HCT116 (cell line): ENCODE results near the gene PRSS16. TPM values are rescaled to one million over a fixed set of nuclear protein-coding genes. Genes with fewer than 3 reads are reported as not detected.

Experiments
- ATAC-seq: fragments of 200-7000 bp; cut with Tn5 transposase; 2 replicates; pipeline ENCODE4 v1.9.1; 2020; ENCODE audit warnings: mild to moderate bottlenecking, moderate library complexity
- BruUV-seq: library from RNA; stranded (reverse); fragments of 400-500 nt; replicated peaks from 2 replicates; lab custom pipeline; 2021; lab: Mats Ljungman, UMichigan
- CTCF ChIA-PET: fragments of 300-600 bp; sonication (Branson Sonifier 250); formaldehyde crosslinking; loops from one replicate; lab custom pipeline; 2021; ENCODE audit warnings: antibody characterized with exemption; lab: Charles Lee
- POLR2A ChIA-PET: fragments of 300-600, 350-600 bp; sonication (Branson Sonifier 250); formaldehyde crosslinking; loops from one replicate; lab custom pipeline; 2021; ENCODE audit warnings: antibody characterized with exemption; lab: Charles Lee
- RAD21 ChIA-PET, 2 experiments: fragments of 300-600 bp; sonication (Branson Sonifier 250); formaldehyde crosslinking; loops; one replicate each; lab custom pipeline; 2023; ENCODE audit warnings: low total read pairs in 2 of 2; ENCODE audit not compliant: uncharacterized antibody in 2 of 2, unreplicated experiment in 2 of 2, low non-redundant PET in 1 of 2; lab: Charles Lee
- DNase-seq: peaks from one replicate; pipeline ENCODE4 v3.0.0-alpha.2; 2010; ENCODE audit warnings: low read depth, low spot score
- H2AFZ ChIP-seq: fragments of 200-600 bp; shearing (Covaris generic), sonication (generic); 2 replicates; pipeline ENCODE4 v1.6.1; 2017; ENCODE audit warnings: low read depth, mixed run types, mixed read lengths, antibody characterized with exemption, low read length; ENCODE audit not compliant: poor library complexity, severe bottlenecking
- H3K27ac ChIP-seq: 2 replicates; pipeline ENCODE4 v1.5.1; 2012; ENCODE audit warnings: low read depth, low read length
- H3K27me3 ChIP-seq: fragments of 200-600 bp; sonication (generic); 2 replicates; pipeline ENCODE4 v1.6.1; 2016; ENCODE audit warnings: mixed run types, low read length, mixed read lengths; ENCODE audit not compliant: insufficient read depth
- H3K36me3 ChIP-seq, 2 experiments: fragments of 200-500 bp in 1 of 2; fragments of 200-600 bp in 1 of 2; sonication (Bioruptor generic) in 1 of 2; sonication (generic) in 1 of 2; 2 replicates each; pipeline versions ENCODE4 v1.5.1 to v1.6.1; 2014 to 2016; ENCODE audit warnings: low read length in 2 of 2, inconsistent platforms in 1 of 2, mixed read lengths in 1 of 2, mixed run types in 1 of 2; ENCODE audit not compliant: insufficient read depth in 2 of 2, control insufficient read depth in 1 of 2
- H3K4me1 ChIP-seq, 2 experiments: fragments of 200-600 bp in 1 of 2; sonication (generic) in 1 of 2; 2 replicates each; pipeline versions ENCODE4 v1.5.1 to v1.6.1; 2012 to 2017; ENCODE audit warnings: low read length in 2 of 2, inconsistent platforms in 1 of 2, mild to moderate bottlenecking in 1 of 2, mixed read lengths in 1 of 2, mixed run types in 1 of 2, moderate library complexity in 1 of 2; ENCODE audit not compliant: insufficient read depth in 2 of 2, control insufficient read depth in 1 of 2
- H3K4me2 ChIP-seq: fragments of 200-600 bp; sonication (generic); 2 replicates; pipeline ENCODE4 v1.6.1; 2017; ENCODE audit warnings: mixed run types, low read length, mixed read lengths
- H3K4me3 ChIP-seq, 2 experiments: fragments of 200-600 bp in 1 of 2; sonication (generic) in 1 of 2; replicated peaks in 1 of 2; 2 replicates each; pipeline ENCODE4 v1.5.1; 2011 to 2016; ENCODE audit warnings: low read length in 2 of 2, control low read depth in 1 of 2, low read depth in 1 of 2, mild to moderate bottlenecking in 1 of 2, mixed read lengths in 1 of 2, mixed run types in 1 of 2
- H3K79me2 ChIP-seq: fragments of 200-600 bp; sonication (generic); 2 replicates; pipeline ENCODE4 v1.6.1; 2017; ENCODE audit warnings: mild to moderate bottlenecking, mixed run types, low read length, moderate library complexity, mixed read lengths; ENCODE audit not compliant: insufficient read depth
- H3K9ac ChIP-seq: fragments of 200-600 bp; sonication (generic); 2 replicates; pipeline ENCODE4 v1.6.1; 2016; ENCODE audit warnings: low read length, mixed read lengths
- H3K9me2 ChIP-seq: fragments of 200-600 bp; sonication (generic), shearing (Covaris generic); 2 replicates; pipeline ENCODE4 v1.6.1; 2017; ENCODE audit warnings: mixed run types, mild to moderate bottlenecking, moderate library complexity; ENCODE audit not compliant: insufficient read depth
- H3K9me3 ChIP-seq, 2 experiments: fragments of 200-500 bp in 1 of 2; fragments of 200-600 bp in 1 of 2; sonication (Bioruptor generic) in 1 of 2; sonication (generic) in 1 of 2; 2 replicates each; pipeline ENCODE4 v1.6.1; 2014 to 2017; ENCODE audit warnings: low read length in 2 of 2, mixed read lengths in 2 of 2, inconsistent platforms in 1 of 2, low read depth in 1 of 2, mild to moderate bottlenecking in 1 of 2, mixed run types in 1 of 2, moderate library complexity in 1 of 2; ENCODE audit not compliant: control insufficient read depth in 1 of 2, insufficient read depth in 1 of 2
- H4K20me1 ChIP-seq: fragments of 200-600 bp; sonication (generic), shearing (Covaris generic); 2 replicates; pipeline ENCODE4 v1.6.1; 2017; ENCODE audit warnings: mixed run types, mild to moderate bottlenecking, moderate library complexity; ENCODE audit not compliant: insufficient read depth
- ATF3 ChIP-seq: IDR thresholded peaks from 2 replicates; pipeline ENCODE4 v1.6.1; 2012
- CBX3 ChIP-seq: IDR thresholded peaks from 2 replicates; pipeline ENCODE4 v1.6.1; 2012; ENCODE audit warnings: low read depth
- CEBPB ChIP-seq: IDR thresholded peaks from 2 replicates; pipeline ENCODE4 v1.6.1; 2012; ENCODE audit warnings: low read depth
- EGR1 ChIP-seq: IDR thresholded peaks from 2 replicates; pipeline ENCODE4 v1.6.1; 2012; ENCODE audit warnings: low read depth
- ELF1 ChIP-seq: IDR thresholded peaks from 2 replicates; pipeline ENCODE4 v1.6.1; 2012; ENCODE audit warnings: low read depth, borderline replicate concordance
- EZH2 ChIP-seq: fragments of 200-600 bp; sonication (generic); IDR thresholded peaks from 2 replicates; pipeline ENCODE4 v1.6.1; 2017; ENCODE audit warnings: antibody characterized with exemption, mixed run types
- EZH2phosphoT487 ChIP-seq: fragments of 200-600 bp; IDR thresholded peaks from 2 replicates; pipeline ENCODE4 v1.6.1; 2018; ENCODE audit warnings: antibody characterized with exemption, borderline replicate concordance
- FOSL1 ChIP-seq: IDR thresholded peaks from 2 replicates; pipeline ENCODE4 v1.6.1; 2012; ENCODE audit warnings: low read depth
- JUND ChIP-seq: IDR thresholded peaks from 2 replicates; pipeline ENCODE4 v1.6.1; 2012
- MAX ChIP-seq: IDR thresholded peaks from 2 replicates; pipeline ENCODE4 v1.6.1; 2012
- RAD21 ChIP-seq: IDR thresholded peaks from 2 replicates; pipeline ENCODE4 v1.6.1; 2012; ENCODE audit warnings: low read depth, mild to moderate bottlenecking
- SIN3A ChIP-seq: IDR thresholded peaks from 2 replicates; pipeline ENCODE4 v1.6.1; 2012; ENCODE audit warnings: low read depth
- SP1 ChIP-seq: IDR thresholded peaks from 2 replicates; pipeline ENCODE4 v1.6.1; 2012; ENCODE audit warnings: low read depth
- SRF ChIP-seq: IDR thresholded peaks from 2 replicates; pipeline ENCODE4 v1.6.1; 2012; ENCODE audit warnings: low read depth
- TCF7L2 ChIP-seq: IDR thresholded peaks from 2 replicates; pipeline ENCODE4 v1.7.0; 2011; ENCODE audit warnings: borderline replicate concordance, inconsistent platforms; ENCODE audit not compliant: insufficient read depth, insufficient read length; ENCODE audit errors: extremely low read depth
- YY1 ChIP-seq: IDR thresholded peaks from 2 replicates; pipeline ENCODE4 v1.6.1; 2011; ENCODE audit warnings: low read length, low read depth, moderate library complexity, mild to moderate bottlenecking; ENCODE audit not compliant: insufficient replicate concordance; ENCODE audit errors: extremely low read depth
- ZFX ChIP-seq: fragments of 450-650 bp; IDR thresholded peaks from 2 replicates; pipeline ENCODE4 v1.6.1; 2017
- ZNF274 ChIP-seq: fragments of 200-500 bp; sonication (Bioruptor generic); IDR thresholded peaks from 2 replicates; pipeline ENCODE4 v1.6.1; 2014; ENCODE audit warnings: mild to moderate bottlenecking, low read depth, low read length, inconsistent platforms
- intact Hi-C: fragments of 100-400 bp; cut with micrococcal nuclease; formaldehyde crosslinking; loops from 2 replicates; pipeline ENCODE4 v1.10.0; 2022
- total RNA-seq: library from RNA; stranded (reverse); gene quantifications from one replicate; pipeline ENCODE4 v1.2.1, GENCODE V29; 2021; ENCODE audit not compliant: unreplicated experiment
- TF ChIP-seq, protein P1 (sequence below), 3 experiments: fragments of 200-600 bp in 1 of 3; sonication (generic) in 1 of 3; IDR thresholded peaks in 2 of 3; conservative IDR thresholded peaks in 1 of 3; 2 replicates each; pipeline ENCODE4 v1.5.1; 2012 to 2017; ENCODE audit warnings: low read depth in 2 of 3, low read length in 2 of 3, antibody characterized with exemption in 1 of 3, borderline replicate concordance in 1 of 3, control low read depth in 1 of 3, mild to moderate bottlenecking in 1 of 3, mixed read lengths in 1 of 3, mixed run types in 1 of 3, moderate library complexity in 1 of 3; ENCODE audit not compliant: insufficient read depth in 1 of 3

The PRSS16 gene
- total RNA-seq, 1 experiment from 2014 or later: 14.5 TPM

DNA sequence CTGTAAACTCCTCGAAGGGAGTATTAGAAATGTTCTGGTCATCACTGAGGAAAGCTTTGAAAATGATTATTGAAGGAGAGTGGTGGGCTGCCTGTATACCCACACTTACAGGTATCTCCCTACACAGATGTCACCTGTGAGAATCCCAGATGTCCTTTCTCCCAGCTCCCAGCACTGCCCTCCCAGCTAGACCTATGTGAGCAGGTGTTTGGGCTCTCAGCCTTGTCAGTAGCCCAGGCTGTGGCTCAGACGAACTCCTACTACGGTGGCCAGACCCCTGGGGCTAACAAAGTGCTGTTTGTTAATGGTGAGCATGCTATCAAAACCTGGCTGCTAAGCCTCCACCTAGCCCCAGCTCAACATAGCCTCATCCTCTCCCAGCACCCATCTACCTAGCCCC, 7.1 kb downstream of the PRSS16 start:
- no TSS peak for BruUV-seq
- CTCF ChIA-PET: no interaction called here
- H3K9me2 ChIP-seq: no peaks in the 10 kb centered on the region
- ATAC-seq (no peak), DNase-seq (no peak)
- RAD21 ChIA-PET: no interaction called here
- no peaks in the 10 kb centered on the region for H3K9me3 ChIP-seq
- no peaks in the 10 kb centered on the region for H3K36me3 ChIP-seq
- no peaks in the 10 kb centered on the region for H4K20me1 ChIP-seq
- TF ChIP-seq, protein P1, sequence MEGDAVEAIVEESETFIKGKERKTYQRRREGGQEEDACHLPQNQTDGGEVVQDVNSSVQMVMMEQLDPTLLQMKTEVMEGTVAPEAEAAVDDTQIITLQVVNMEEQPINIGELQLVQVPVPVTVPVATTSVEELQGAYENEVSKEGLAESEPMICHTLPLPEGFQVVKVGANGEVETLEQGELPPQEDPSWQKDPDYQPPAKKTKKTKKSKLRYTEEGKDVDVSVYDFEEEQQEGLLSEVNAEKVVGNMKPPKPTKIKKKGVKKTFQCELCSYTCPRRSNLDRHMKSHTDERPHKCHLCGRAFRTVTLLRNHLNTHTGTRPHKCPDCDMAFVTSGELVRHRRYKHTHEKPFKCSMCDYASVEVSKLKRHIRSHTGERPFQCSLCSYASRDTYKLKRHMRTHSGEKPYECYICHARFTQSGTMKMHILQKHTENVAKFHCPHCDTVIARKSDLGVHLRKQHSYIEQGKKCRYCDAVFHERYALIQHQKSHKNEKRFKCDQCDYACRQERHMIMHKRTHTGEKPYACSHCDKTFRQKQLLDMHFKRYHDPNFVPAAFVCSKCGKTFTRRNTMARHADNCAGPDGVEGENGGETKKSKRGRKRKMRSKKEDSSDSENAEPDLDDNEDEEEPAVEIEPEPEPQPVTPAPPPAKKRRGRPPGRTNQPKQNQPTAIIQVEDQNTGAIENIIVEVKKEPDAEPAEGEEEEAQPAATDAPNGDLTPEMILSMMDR (IDR thresholded peaks at IDR 0.05 in 2 of 3, conservative IDR thresholded peaks at IDR 0.05 in 1 of 3; ENCODE audit: borderline replicate concordance in 1 of 3, insufficient read depth in 1 of 3, low read depth in 2 of 3, low read length in 2 of 3): no peak
- TF ChIP-seq EZH2: no peak
- no peak for TF ChIP-seq EZH2phosphoT487
- no peak for TF ChIP-seq ZNF274
- no peak overlapping the region for H3K4me2 ChIP-seq
- H3K9ac ChIP-seq: no peak overlapping the region
- H3K27ac ChIP-seq: no peak overlapping the region
- no peak overlapping the region for H3K4me3 ChIP-seq
- peaks cover 2 to 18% of the 10 kb centered on the region in 2 experiments; a peak in 3 of 4 replicates for H3K4me1 ChIP-seq
- no peaks in the 10 kb centered on the region for H3K27me3 ChIP-seq
- POLR2A ChIA-PET: no interaction called here
- intact Hi-C loops: no loop called here
- H2AFZ ChIP-seq: no peak overlapping the region
- H3K79me2 ChIP-seq: no peaks in the 10 kb centered on the region

GRCh38 chr6:27255866-27256265, 8.4 kb downstream of the PRSS16 start:
- BruUV-seq: no TSS peak
- Histone ChIP-seq H3K36me3 (no peaks in the 10 kb centered on the region), H2AFZ (no peak overlapping the region), H3K4me2 (no peak overlapping the region), H3K4me3 (no peak overlapping the region), H3K79me2 (no peaks in the 10 kb centered on the region), H3K4me1 (peaks cover 2 to 13% of the 10 kb centered on the region in 2 experiments; a peak in 3 of 4 replicates), H4K20me1 (no peaks in the 10 kb centered on the region), H3K27me3 (no peaks in the 10 kb centered on the region), H3K9me2 (no peaks in the 10 kb centered on the region), H3K9ac (no peak overlapping the region), H3K27ac (no peak overlapping the region), H3K9me3 (no peaks in the 10 kb centered on the region)
- ChIA-PET CTCF (no interaction called here), RAD21 (no interaction called here), POLR2A (no interaction called here)
- intact Hi-C loops: no loop called here
- no peak for DNase-seq
- ATAC-seq: no peak
- TF ChIP-seq ATF3 (no peak), ELF1 (no peak), CEBPB (no peak), SRF (no peak), FOSL1 (no peak), EZH2phosphoT487 (no peak), ZNF274 (no peak), YY1 (no peak), SIN3A (no peak), TCF7L2 (no peak), MAX (no peak), JUND (no peak), EGR1 (no peak), CBX3 (no peak), RAD21 (no peak), ZFX (no peak), SP1 (no peak)
